Fibroblast of lung (primary cell): ENCODE results near the gene SSBP1. TPM values are rescaled to one million over a fixed set of nuclear protein-coding genes. Genes with fewer than 3 reads are reported as not detected.
A peak's percentile ranks its signal among the peaks of the same experiment; 100 is the strongest.

Experiments used
- DNase-seq, 2 donors: peaks; one replicate each; pipeline versions ENCODE4 v3.0.0 to v3.0.0-alpha.2; 2010; ENCODE audit warnings: low read depth in 2 of 2
- H2AFZ ChIP-seq: 2 replicates; pipeline ENCODE4 v1.5.1; 2012; ENCODE audit warnings: low read length, control low read depth, inconsistent platforms
- H3K27ac ChIP-seq: 2 replicates; pipeline ENCODE4 v1.5.1; 2011; ENCODE audit warnings: low read length, control low read depth; ENCODE audit not compliant: insufficient read depth
- H3K27me3 ChIP-seq: 2 replicates; pipeline ENCODE4 v1.5.1; 2011; ENCODE audit warnings: mild to moderate bottlenecking, low read length; ENCODE audit not compliant: control insufficient read depth, insufficient read depth
- H3K36me3 ChIP-seq: 2 replicates; pipeline ENCODE4 v1.5.1; 2011; ENCODE audit warnings: low read length; ENCODE audit not compliant: control insufficient read depth, insufficient read depth
- H3K4me1 ChIP-seq: 2 replicates; pipeline ENCODE4 v1.5.1; 2011; ENCODE audit warnings: low read length; ENCODE audit not compliant: control insufficient read depth, insufficient read depth; ENCODE audit errors: extremely low read depth
- H3K4me2 ChIP-seq: 2 replicates; pipeline ENCODE4 v1.5.1; 2011; ENCODE audit warnings: low read length, control low read depth; ENCODE audit not compliant: insufficient read depth; ENCODE audit errors: extremely low read depth
- H3K4me3 ChIP-seq, 4 experiments: fragments of 200-600 bp in 1 of 4; sonication (generic) in 1 of 4; replicated peaks in 1 of 4; 2 replicates each; pipeline ENCODE4 v1.5.1; 2011 to 2016; ENCODE audit warnings: low read length in 4 of 4, low read depth in 3 of 4, mild to moderate bottlenecking in 3 of 4, control low read depth in 2 of 4, inconsistent platforms in 1 of 4, mixed read lengths in 1 of 4; ENCODE audit not compliant: insufficient read depth in 1 of 4; ENCODE audit errors: control extremely low read depth in 1 of 4
- H3K79me2 ChIP-seq: 2 replicates; pipeline ENCODE4 v1.5.1; 2012; ENCODE audit warnings: mild to moderate bottlenecking, low read length, inconsistent platforms; ENCODE audit not compliant: control insufficient read depth, insufficient read depth
- H3K9ac ChIP-seq: 2 replicates; pipeline ENCODE4 v1.5.1; 2011; ENCODE audit warnings: mild to moderate bottlenecking, low read length, control low read depth; ENCODE audit not compliant: insufficient read depth
- H3K9me3 ChIP-seq: 2 replicates; pipeline ENCODE4 v1.5.1; 2012; ENCODE audit warnings: low read depth, low read length; ENCODE audit not compliant: control insufficient read depth, insufficient read depth
- H4K20me1 ChIP-seq: 2 replicates; pipeline ENCODE4 v1.5.1; 2011; ENCODE audit warnings: low read length; ENCODE audit not compliant: control insufficient read depth, insufficient read depth; ENCODE audit errors: extremely low read depth
- CTCF ChIP-seq, 2 donors: IDR thresholded peaks in 1 of 2; conservative IDR thresholded peaks in 1 of 2; 1 replicate in 1 of 2; 2 replicates in 1 of 2; pipeline ENCODE4 v1.5.1; 2011 to 2012; ENCODE audit warnings: low read length in 2 of 2, control low read depth in 1 of 2, inconsistent platforms in 1 of 2, low read depth in 1 of 2, mild to moderate bottlenecking in 1 of 2
- EZH2 ChIP-seq: IDR thresholded peaks from 2 replicates; pipeline ENCODE4 v1.5.1; 2012; ENCODE audit warnings: low read length, control low read depth, mild to moderate bottlenecking; ENCODE audit errors: missing control alignments
- polyA plus RNA-seq, 2 donors: library from polyadenylated mRNA; depleted of rRNA in 1 of 2; stranded (reverse) in 1 of 2; unstranded in 1 of 2; fragments of >200 nt; gene quantifications; 2 replicates each; pipeline ENCODE4 v1.2.1, GENCODE V29; 2011 to 2012; ENCODE audit warnings: missing spikeins in 1 of 2
- total RNA-seq: library from RNA; depleted of rRNA; stranded (reverse); fragments of >200 nt; gene quantifications from 2 replicates; pipeline ENCODE4 v1.2.1, GENCODE V29; 2014

Gene SSBP1
- total and polyA plus RNA-seq, 2 donors (not counting 1 experiment from before 2014, with no cell fraction given), result 119 to 209 TPM

DNA sequence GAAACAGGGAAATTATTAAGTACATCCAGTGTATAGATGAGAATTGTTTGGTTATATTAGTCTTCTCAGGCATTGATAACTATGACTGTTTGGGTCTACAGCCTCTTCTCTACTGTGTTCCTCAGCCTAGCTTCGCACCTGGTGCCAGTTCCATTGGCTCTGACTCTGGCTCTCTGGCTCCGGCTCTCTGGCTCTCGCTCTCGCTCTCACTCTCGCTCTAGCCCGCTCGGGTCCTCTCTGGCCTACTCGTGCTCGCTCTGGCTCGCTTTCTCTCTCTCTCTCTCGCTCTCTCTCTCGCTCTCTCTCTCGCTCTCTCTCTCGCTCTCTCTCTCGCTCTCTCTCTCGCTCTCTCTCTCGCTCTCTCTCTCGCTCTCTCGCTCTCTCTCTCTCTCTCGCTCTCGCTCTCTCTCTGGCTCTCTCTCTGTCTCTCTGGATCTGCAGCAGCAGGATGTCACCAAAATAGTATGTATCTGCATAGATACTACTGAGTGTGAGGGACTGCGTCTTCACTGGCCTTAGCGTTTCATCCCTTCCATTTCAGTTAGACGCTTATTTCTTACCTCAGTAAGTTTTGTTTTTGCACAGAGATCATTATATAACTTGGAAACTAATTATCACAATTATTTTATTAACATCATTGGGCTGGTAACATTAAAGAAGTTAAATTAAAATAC is 6.5 kb upstream of the SSBP1 start:
- Histone ChIP-seq H3K9ac (no peak overlapping the region), H3K27me3 (no peaks in the 10 kb centered on the region), H4K20me1 (no peaks in the 10 kb centered on the region), H2AFZ (no peak overlapping the region), H3K9me3 (no peaks in the 10 kb centered on the region), H3K4me1 (no peaks in the 10 kb centered on the region), H3K4me3 (peak overlapping the region in 1 of 4 experiments; percentile 17), H3K27ac (no peak overlapping the region), H3K4me2 (no peak overlapping the region), H3K79me2 (no peaks in the 10 kb centered on the region), H3K36me3 (no peaks in the 10 kb centered on the region)
- no peak for DNase-seq
- no peak for TF ChIP-seq EZH2

DNA sequence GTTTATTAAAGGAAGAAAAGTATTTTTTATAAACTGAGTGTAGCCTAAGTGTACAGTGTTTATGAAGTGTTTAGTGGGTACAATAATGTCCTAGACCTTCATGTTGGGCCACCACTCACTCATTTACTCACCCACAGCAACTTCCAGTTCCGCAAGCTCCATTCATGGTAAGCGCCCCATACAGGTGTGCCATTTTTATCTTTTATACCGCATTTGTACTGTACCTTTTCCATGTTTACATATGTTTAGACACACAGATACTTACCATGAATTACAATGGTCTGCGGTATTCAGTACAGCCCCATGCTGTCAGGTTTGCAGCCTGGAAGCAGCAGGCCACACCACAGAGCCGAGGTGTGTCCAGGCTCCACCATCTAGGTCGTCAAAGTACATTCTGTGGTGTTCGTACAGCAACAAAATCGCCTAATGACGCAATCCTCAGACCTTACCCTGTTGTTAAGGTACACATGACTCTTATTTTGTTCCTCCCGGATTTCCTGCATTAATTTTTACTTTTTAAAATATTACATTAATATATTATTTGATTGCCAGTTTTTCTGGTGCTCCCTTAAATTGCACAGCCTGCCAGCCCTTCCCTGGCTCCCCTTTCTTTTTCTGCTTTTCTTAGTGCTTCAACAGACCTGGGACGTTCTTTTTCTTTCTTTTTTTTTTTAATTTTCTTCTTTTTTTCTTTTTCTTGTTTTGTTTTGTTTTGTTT is 881 bp upstream of the SSBP1 start:
- no peaks in the 10 kb centered on the region for H3K4me1 ChIP-seq
- H3K27me3 ChIP-seq, result no peaks in the 10 kb centered on the region
- DNase-seq, result peak; percentile 3 to 38
- H3K9ac ChIP-seq, result peak overlapping the region; percentile 67
- H4K20me1 ChIP-seq, result no peaks in the 10 kb centered on the region
- H3K4me2 ChIP-seq, result peak overlapping the region; percentile 90
- peak overlapping the region; percentile 99 for H2AFZ ChIP-seq
- peak overlapping the region; percentile 61 for H3K27ac ChIP-seq
- peak overlapping the region; percentile 65 to 95 (median 76) for H3K4me3 ChIP-seq
- TF ChIP-seq EZH2 (no peak), CTCF (conservative IDR thresholded peaks at IDR 0.05 in 1 of 2, IDR thresholded peaks at IDR 0.05 in 1 of 2; ENCODE audit: low read depth in 1 of 2, low read length in 2 of 2) (no peak)
- peaks cover 3% of the 10 kb centered on the region for H3K36me3 ChIP-seq
- no peaks in the 10 kb centered on the region for H3K9me3 ChIP-seq
- peaks cover 30% of the 10 kb centered on the region for H3K79me2 ChIP-seq

DNA sequence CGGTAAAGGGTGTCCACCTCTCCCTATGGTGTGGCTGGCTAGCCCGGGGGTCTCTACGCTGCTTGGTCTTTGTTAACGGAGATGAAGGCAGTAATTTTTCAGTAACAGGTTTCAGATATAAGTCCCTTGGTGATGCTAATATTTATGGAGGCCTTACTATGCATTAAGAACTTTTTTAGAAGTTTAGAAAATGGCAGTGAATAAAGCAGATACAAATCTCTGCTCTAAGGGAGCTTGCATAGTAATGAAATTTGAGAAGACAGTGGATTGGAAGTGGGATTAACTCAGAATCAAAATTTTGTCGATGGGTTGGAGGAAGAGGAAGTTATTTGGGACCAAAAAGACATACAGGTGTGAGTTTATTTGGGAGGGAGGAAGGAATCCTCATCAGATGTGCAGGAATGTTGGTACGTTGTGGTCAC is 445 bp downstream of the SSBP1 start:
- H3K79me2 ChIP-seq, result peaks cover 30% of the 10 kb centered on the region
- TF ChIP-seq EZH2 (no peak), CTCF (conservative IDR thresholded peaks at IDR 0.05 in 1 of 2, IDR thresholded peaks at IDR 0.05 in 1 of 2; ENCODE audit: low read depth in 1 of 2, low read length in 2 of 2) (peak; percentile 3 to 41)
- DNase-seq, result no peak

More for the DNA sequence above, 445 bp downstream of the SSBP1 start:
- Histone ChIP-seq H3K27ac (peak overlapping the region; percentile 88), H3K9me3 (no peaks in the 10 kb centered on the region), H3K4me1 (no peaks in the 10 kb centered on the region), H2AFZ (peak overlapping the region; percentile 91), H3K4me3 (peak overlapping the region; percentile 62 to 95 (median 82)), H4K20me1 (no peaks in the 10 kb centered on the region), H3K27me3 (no peaks in the 10 kb centered on the region), H3K9ac (peak overlapping the region; percentile 58), H3K4me2 (peak overlapping the region; percentile 84), H3K36me3 (peaks cover 3% of the 10 kb centered on the region)
